ENCODE results near the gene SAV1.

SAV1 gene

DNA sequence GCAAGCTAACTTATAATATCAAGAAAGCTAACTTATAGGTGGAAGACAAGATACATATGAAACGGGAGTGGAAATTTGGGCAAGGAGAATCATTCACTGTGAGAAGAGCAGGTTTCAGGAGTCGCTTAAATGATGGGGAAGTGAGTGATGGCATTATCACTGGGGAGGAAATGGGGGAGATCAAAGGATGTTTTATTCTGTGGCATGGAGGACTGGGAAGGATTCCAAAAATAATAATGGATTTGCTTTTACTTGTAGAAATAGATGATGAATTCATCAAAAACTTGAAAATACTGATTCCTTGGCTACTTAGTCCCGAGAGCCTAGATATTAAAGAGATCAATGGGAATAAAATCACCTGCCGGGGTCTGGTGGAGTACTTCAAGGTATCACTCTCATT is 47.8 kb downstream of the SAV1 start:
- TF ChIP-seq, protein P1, sequence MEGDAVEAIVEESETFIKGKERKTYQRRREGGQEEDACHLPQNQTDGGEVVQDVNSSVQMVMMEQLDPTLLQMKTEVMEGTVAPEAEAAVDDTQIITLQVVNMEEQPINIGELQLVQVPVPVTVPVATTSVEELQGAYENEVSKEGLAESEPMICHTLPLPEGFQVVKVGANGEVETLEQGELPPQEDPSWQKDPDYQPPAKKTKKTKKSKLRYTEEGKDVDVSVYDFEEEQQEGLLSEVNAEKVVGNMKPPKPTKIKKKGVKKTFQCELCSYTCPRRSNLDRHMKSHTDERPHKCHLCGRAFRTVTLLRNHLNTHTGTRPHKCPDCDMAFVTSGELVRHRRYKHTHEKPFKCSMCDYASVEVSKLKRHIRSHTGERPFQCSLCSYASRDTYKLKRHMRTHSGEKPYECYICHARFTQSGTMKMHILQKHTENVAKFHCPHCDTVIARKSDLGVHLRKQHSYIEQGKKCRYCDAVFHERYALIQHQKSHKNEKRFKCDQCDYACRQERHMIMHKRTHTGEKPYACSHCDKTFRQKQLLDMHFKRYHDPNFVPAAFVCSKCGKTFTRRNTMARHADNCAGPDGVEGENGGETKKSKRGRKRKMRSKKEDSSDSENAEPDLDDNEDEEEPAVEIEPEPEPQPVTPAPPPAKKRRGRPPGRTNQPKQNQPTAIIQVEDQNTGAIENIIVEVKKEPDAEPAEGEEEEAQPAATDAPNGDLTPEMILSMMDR (conservative IDR thresholded peaks at IDR 0.05; ENCODE audit: low read depth, low read length): no peak
- peak; percentile 54 for DNase-seq (ENCODE audit: low read depth)
- H3K4me3 ChIP-seq (ENCODE audit: low read depth, low read length): no peak overlapping the region

DNA sequence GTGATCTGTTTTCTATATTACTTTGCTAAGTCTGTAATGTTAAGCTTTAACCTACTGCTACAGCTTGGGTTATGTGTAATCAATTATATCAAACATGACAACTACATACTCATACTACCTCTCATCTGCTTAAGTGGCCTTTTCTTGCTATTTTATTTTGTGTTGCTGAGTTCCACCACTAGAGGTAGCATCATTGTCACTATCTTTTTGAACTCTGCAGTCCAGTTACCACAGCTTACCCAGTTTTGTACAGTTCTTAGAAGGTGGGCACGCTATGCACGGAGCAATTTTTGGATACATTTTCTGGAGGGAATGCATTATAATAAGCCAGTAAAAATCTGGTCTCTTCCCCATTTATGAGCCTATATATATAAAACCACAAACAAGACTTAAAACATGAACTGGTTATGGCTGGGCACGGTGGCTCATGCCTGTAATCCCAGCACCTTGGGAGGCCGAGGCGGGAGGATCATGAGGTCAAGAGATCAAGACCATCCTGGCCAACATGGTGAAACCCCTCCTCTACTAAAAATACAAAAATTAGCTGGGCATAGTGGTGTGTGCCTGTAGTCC is 48.5 kb downstream of the SAV1 start:
- TF ChIP-seq, protein P1 (conservative IDR thresholded peaks at IDR 0.05; ENCODE audit: low read depth, low read length): peak; percentile 73
- DNase-seq (ENCODE audit: low read depth): peak; percentile 78
- H3K4me3 ChIP-seq (ENCODE audit: low read depth, low read length): no peak overlapping the region

DNA sequence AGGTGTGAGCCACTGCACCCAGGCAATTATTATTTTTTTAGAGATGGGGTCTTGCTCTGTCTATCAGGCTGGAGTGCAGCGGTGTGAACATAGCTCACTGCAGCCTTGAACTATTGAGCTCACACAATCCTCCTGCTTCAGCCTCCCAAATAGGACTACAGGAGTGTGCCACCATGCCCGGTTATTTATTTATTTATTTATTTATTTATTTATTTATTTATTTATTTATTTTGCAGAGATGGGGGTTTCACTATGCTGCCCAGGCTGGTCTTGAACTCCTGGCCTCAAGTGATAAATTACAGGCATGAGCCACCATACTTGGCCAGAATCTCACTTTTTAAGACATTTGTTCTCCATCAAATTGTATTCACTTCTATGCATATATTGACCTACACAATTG is 51.8 kb downstream of the SAV1 start:
- no peak for DNase-seq (ENCODE audit: low read depth)
- TF ChIP-seq, protein P1 (conservative IDR thresholded peaks at IDR 0.05; ENCODE audit: low read depth, low read length): no peak
- H3K4me3 ChIP-seq (ENCODE audit: low read depth, low read length): no peak overlapping the region

DNA sequence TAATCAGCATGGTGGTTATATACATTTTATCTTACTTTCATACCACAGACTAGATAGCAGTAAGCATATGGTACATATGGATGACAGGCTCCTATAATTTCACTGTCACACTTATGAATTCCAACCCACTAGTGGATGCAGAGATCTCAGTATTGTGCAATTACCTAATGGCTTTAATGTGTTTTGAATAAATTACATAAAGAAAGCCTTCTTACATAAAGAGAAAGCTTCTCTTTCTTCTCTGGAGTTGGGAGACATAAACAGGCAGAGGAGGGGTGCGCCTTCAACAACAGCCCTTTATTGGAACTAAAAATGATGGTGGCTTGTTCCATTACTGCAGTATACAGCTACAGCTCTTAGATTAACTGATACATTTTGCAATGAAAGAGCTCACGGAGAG is 52.6 kb downstream of the SAV1 start:
- no peak for DNase-seq (ENCODE audit: low read depth)
- H3K4me3 ChIP-seq (ENCODE audit: low read depth, low read length): no peak overlapping the region
- TF ChIP-seq, protein P1 (conservative IDR thresholded peaks at IDR 0.05; ENCODE audit: low read depth, low read length): no peak

DNA sequence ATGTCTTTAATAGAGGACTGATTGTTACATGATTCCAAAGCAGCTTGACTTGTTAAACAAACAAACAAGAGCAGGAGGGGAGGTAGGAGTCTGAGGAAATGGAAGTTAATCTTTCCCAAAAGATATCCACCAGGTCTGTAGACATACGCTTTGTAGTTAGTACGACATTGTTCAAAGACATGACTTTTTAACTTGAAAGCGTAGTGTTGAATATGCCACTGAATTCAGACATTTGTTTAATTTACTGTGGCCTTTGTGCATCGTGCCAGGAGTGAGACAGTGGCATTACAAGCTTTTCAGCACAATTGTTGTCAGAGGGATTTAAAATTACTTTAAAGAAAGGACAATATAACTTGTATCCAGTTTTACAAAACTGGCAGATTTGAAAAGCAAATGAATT is 53.0 kb downstream of the SAV1 start:
- no peak overlapping the region for H3K4me3 ChIP-seq (ENCODE audit: low read depth, low read length)
- no peak for DNase-seq (ENCODE audit: low read depth)
- TF ChIP-seq, protein P1 (conservative IDR thresholded peaks at IDR 0.05; ENCODE audit: low read depth, low read length): no peak

DNA sequence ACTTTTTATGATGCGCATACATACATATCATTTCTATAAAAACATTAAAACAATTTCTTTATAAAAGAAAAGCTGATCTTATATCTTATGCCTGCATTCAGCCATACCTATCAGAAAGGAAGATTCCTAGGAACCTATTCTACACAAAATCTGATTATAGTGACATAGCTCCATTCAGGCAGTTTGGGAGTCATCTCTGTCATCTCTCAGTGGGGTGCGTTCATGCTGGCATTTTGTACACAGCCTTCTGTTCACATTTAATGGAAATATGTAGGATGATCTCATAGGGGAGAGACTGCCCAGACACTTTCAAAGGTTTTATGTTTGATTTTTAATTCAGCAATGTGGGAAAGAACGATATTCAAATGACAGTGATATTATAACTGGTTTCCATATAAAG is 55.3 kb downstream of the SAV1 start:
- H3K4me3 ChIP-seq (ENCODE audit: low read depth, low read length): no peak overlapping the region
- DNase-seq (ENCODE audit: low read depth): no peak
- TF ChIP-seq, protein P1 (conservative IDR thresholded peaks at IDR 0.05; ENCODE audit: low read depth, low read length): no peak

DNA sequence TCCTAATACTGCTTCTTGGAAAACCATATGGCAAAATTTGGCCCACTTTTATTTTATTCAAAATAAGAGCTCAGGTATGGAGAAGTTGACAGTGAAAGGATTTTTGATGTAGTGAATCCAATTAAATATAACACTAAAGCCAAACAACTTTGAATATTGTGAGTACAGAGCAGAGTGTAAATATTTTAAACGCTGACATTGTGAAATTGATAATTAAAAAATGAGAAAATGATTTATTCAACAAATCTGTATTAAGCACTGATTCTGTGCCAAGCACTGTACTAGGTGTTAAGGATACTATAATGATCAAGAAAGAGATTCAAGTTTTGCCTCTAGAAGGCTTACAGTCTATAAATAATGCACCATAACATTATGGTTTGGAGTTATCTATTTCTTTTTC is 57.6 kb downstream of the SAV1 start:
- TF ChIP-seq, protein P1 (conservative IDR thresholded peaks at IDR 0.05; ENCODE audit: low read depth, low read length): no peak
- no peak overlapping the region for H3K4me3 ChIP-seq (ENCODE audit: low read depth, low read length)
- DNase-seq (ENCODE audit: low read depth): no peak
